PC-3 (cell line): ENCODE data around the gene AHDC1.
"Not testable (repeated sequence)": the region's sequence is repeated elsewhere in the genome, so short reads cannot be mapped to it uniquely, and the experiment has no call there.

ENCODE experiments used
- EZH2 ChIP-seq: fragments of 300-600 bp; sonication (generic); IDR thresholded peaks from one replicate; pipeline ENCODE4 v1.6.1; 2017; ENCODE audit warnings: antibody characterized with exemption, mild to moderate bottlenecking, low read length; ENCODE audit not compliant: unreplicated experiment
- TF ChIP-seq, protein P1 (sequence below): fragments of 300-600 bp; sonication (generic); conservative IDR thresholded peaks from 2 replicates; pipeline ENCODE4 v1.5.1; 2017; ENCODE audit warnings: antibody characterized with exemption, low read depth, mild to moderate bottlenecking, low read length

DNA sequence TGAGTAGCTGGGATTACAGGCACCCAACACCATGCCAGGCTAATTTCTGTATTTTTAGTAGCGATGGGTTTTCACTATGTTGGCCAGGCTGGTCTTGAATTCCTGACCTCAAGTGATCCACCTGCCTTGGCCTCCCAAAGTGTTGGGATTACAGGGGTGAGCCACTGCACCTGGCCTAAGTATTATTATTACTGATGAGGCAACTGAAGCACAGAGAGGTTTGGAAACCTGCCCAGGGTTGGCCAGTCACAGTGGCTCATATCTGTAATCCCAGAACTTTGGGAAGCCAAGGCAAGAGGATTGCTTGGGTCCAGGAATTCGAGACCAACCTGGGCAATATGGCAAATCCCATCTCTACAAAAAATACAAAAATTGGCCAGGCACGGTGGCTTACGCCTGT, 23.8 kb upstream of the AHDC1 start:
- TF ChIP-seq, protein P1, sequence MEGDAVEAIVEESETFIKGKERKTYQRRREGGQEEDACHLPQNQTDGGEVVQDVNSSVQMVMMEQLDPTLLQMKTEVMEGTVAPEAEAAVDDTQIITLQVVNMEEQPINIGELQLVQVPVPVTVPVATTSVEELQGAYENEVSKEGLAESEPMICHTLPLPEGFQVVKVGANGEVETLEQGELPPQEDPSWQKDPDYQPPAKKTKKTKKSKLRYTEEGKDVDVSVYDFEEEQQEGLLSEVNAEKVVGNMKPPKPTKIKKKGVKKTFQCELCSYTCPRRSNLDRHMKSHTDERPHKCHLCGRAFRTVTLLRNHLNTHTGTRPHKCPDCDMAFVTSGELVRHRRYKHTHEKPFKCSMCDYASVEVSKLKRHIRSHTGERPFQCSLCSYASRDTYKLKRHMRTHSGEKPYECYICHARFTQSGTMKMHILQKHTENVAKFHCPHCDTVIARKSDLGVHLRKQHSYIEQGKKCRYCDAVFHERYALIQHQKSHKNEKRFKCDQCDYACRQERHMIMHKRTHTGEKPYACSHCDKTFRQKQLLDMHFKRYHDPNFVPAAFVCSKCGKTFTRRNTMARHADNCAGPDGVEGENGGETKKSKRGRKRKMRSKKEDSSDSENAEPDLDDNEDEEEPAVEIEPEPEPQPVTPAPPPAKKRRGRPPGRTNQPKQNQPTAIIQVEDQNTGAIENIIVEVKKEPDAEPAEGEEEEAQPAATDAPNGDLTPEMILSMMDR = not testable (repeated sequence)
- TF ChIP-seq EZH2 = not testable (repeated sequence)
